OCI-LY1 (cell line): Measurements from ENCODE around the gene TTLL11.

Experiments
- H2AFZ ChIP-seq: fragments of 200-600 bp; sonication (generic), shearing (Covaris generic); 2 replicates; pipeline ENCODE4 v1.6.0; 2014; ENCODE audit warnings: antibody characterized with exemption, mild to moderate bottlenecking, low read length
- H3F3A ChIP-seq: fragments of 200-600 bp; sonication (generic), shearing (Covaris generic); 2 replicates; pipeline ENCODE4 v1.6.0; 2014; ENCODE audit warnings: mild to moderate bottlenecking, antibody characterized with exemption, low read length, moderate library complexity; ENCODE audit not compliant: insufficient read depth
- H3K27ac ChIP-seq: fragments of 200-600 bp; sonication (generic); 2 replicates; pipeline ENCODE4 v1.5.1; 2014; ENCODE audit warnings: low read length, mixed run types, mild to moderate bottlenecking, low read depth; ENCODE audit not compliant: poor library complexity, severe bottlenecking
- H3K27me3 ChIP-seq: fragments of 200-600 bp; sonication (generic); 2 replicates; pipeline ENCODE4 v1.6.0; 2014; ENCODE audit warnings: antibody characterized with exemption, mild to moderate bottlenecking, low read length, moderate library complexity; ENCODE audit not compliant: insufficient read depth
- H3K36me3 ChIP-seq: fragments of 200-600 bp; sonication (generic); 2 replicates; pipeline ENCODE4 v1.6.1; 2014; ENCODE audit warnings: mild to moderate bottlenecking, antibody characterized with exemption, low read length, moderate library complexity, mixed read lengths; ENCODE audit not compliant: insufficient read depth
- H3K4me1 ChIP-seq: fragments of 200-600 bp; sonication (generic); 2 replicates; pipeline ENCODE4 v1.5.1; 2014; ENCODE audit warnings: mild to moderate bottlenecking, low read length, moderate library complexity; ENCODE audit not compliant: insufficient read depth, severe bottlenecking
- H3K4me2 ChIP-seq: fragments of 200-600 bp; sonication (generic), shearing (Covaris generic); 2 replicates; pipeline ENCODE4 v1.6.1; 2014; ENCODE audit warnings: low read length
- H3K4me3 ChIP-seq: fragments of 200-600 bp; sonication (generic); 2 replicates; pipeline ENCODE4 v1.5.1; 2014; ENCODE audit warnings: low read length, low read depth, mild to moderate bottlenecking, mixed read lengths; ENCODE audit not compliant: poor library complexity, severe bottlenecking
- H3K79me2 ChIP-seq: fragments of 200-600 bp; shearing (Covaris generic); 2 replicates; pipeline ENCODE4 v1.6.1; 2016; ENCODE audit warnings: mixed run types, low read length, mixed read lengths; ENCODE audit not compliant: insufficient read depth
- H3K9ac ChIP-seq: fragments of 200-600 bp; sonication (generic), shearing (Covaris generic); 2 replicates; pipeline ENCODE4 v1.6.1; 2014; ENCODE audit warnings: mild to moderate bottlenecking, low read length, mixed read lengths
- H3K9me2 ChIP-seq: fragments of 200-600 bp; sonication (generic), shearing (Covaris generic); 2 replicates; pipeline ENCODE4 v1.6.1; 2014; ENCODE audit warnings: low read depth, mild to moderate bottlenecking, low read length, mixed read lengths
- H3K9me3 ChIP-seq: fragments of 200-600 bp; shearing (Covaris generic); 2 replicates; pipeline ENCODE4 v1.6.1; 2014; ENCODE audit warnings: low read length, mixed read lengths
- H4K20me1 ChIP-seq: fragments of 200-600 bp; sonication (generic), shearing (Covaris generic); 2 replicates; pipeline ENCODE4 v1.6.0; 2016; ENCODE audit warnings: mild to moderate bottlenecking, low read length; ENCODE audit not compliant: insufficient read depth
- EZH2 ChIP-seq: fragments of 200-600 bp; sonication (generic), shearing (Covaris generic); IDR thresholded peaks from 2 replicates; pipeline ENCODE4 v1.8.0; 2017; ENCODE audit warnings: borderline replicate concordance, mixed run types, mild to moderate bottlenecking, antibody characterized with exemption, low read length, moderate library complexity, mixed read lengths
- TF ChIP-seq, protein P1 (sequence below): fragments of 200-600 bp; sonication (generic), shearing (Covaris generic); IDR thresholded peaks from 2 replicates; pipeline ENCODE4 v1.5.1; 2017; ENCODE audit warnings: mild to moderate bottlenecking, antibody characterized with exemption, low read length, moderate library complexity, mixed read lengths

Gene TTLL11

DNA sequence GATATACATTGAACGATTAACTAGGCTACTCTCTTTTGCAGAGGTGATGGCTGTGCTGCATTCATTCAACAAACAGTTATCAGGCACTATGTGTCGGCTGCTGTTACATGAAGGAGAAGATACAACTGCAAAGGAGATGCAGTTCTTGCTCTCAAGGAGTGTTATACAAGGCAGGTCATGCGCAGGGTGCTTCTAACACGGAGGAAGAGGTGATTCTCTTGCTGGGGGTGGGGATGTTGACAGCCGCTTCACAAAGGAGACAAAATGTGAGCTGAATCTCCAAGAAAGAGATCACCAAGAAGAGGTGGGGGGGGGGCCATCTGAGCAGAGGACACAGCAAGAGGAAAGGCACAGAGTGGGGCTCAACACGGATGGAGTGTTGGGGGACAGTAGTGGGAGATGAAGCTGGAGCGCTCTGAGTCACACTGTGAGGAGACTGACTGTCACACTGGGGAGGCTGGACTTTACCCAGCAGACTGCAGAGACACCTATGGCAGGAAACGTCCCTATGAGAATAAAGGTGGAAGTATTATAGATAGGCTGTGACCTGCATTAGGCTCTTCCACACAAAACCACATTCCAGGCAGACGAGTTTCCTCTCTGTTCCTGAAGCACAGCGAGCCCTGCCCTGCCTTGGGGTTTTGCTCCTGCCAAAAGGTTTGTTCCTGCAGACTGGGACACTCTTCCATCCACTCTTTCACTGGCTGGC is 45.6 kb upstream of the TTLL11 start:
- no peak for TF ChIP-seq EZH2
- TF ChIP-seq, protein P1, sequence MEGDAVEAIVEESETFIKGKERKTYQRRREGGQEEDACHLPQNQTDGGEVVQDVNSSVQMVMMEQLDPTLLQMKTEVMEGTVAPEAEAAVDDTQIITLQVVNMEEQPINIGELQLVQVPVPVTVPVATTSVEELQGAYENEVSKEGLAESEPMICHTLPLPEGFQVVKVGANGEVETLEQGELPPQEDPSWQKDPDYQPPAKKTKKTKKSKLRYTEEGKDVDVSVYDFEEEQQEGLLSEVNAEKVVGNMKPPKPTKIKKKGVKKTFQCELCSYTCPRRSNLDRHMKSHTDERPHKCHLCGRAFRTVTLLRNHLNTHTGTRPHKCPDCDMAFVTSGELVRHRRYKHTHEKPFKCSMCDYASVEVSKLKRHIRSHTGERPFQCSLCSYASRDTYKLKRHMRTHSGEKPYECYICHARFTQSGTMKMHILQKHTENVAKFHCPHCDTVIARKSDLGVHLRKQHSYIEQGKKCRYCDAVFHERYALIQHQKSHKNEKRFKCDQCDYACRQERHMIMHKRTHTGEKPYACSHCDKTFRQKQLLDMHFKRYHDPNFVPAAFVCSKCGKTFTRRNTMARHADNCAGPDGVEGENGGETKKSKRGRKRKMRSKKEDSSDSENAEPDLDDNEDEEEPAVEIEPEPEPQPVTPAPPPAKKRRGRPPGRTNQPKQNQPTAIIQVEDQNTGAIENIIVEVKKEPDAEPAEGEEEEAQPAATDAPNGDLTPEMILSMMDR, result no peak
- no peak overlapping the region for H3K4me2 ChIP-seq
- no peaks in the 10 kb centered on the region for H3K9me3 ChIP-seq
- H3K4me1 ChIP-seq, result no peaks in the 10 kb centered on the region
- H3K4me3 ChIP-seq, result no peak overlapping the region
- H3F3A ChIP-seq, result no peaks in the 10 kb centered on the region
- no peaks in the 10 kb centered on the region for H3K9me2 ChIP-seq
- no peak overlapping the region for H2AFZ ChIP-seq
- no peaks in the 10 kb centered on the region for H3K79me2 ChIP-seq
- H3K9ac ChIP-seq, result no peak overlapping the region
- no peak overlapping the region for H3K27ac ChIP-seq
- H3K27me3 ChIP-seq, result no peaks in the 10 kb centered on the region
- no peaks in the 10 kb centered on the region for H4K20me1 ChIP-seq
- peaks cover 16% of the 10 kb centered on the region for H3K36me3 ChIP-seq

DNA sequence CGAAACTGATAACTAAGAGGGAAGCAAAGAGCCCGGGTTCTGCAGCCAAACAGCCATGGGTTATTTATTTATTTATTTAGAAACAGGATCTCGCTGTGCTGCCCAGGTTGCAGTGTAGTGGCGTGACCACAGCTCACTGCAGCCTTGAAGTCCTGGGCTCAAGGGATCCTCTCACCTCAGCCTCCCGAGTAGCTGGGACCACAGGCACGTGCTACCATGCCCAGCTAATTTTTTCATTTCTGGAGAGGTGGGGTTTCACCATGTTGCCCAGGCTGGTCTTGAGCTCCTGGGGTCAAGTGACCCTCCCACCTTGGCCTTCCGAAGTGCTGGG is 42.4 kb upstream of the TTLL11 start:
- Histone ChIP-seq H3K9me2 (no peaks in the 10 kb centered on the region), H3K4me1 (no peaks in the 10 kb centered on the region), H3K79me2 (no peaks in the 10 kb centered on the region), H2AFZ (no peak overlapping the region), H3K9ac (no peak overlapping the region), H3F3A (no peaks in the 10 kb centered on the region), H3K36me3 (no peaks in the 10 kb centered on the region), H3K9me3 (no peaks in the 10 kb centered on the region), H3K27ac (no peak overlapping the region), H3K27me3 (no peaks in the 10 kb centered on the region), H4K20me1 (no peaks in the 10 kb centered on the region), H3K4me3 (no peak overlapping the region), H3K4me2 (no peak overlapping the region)
- TF ChIP-seq EZH2, result no peak
- TF ChIP-seq, protein P1, result no peak

DNA sequence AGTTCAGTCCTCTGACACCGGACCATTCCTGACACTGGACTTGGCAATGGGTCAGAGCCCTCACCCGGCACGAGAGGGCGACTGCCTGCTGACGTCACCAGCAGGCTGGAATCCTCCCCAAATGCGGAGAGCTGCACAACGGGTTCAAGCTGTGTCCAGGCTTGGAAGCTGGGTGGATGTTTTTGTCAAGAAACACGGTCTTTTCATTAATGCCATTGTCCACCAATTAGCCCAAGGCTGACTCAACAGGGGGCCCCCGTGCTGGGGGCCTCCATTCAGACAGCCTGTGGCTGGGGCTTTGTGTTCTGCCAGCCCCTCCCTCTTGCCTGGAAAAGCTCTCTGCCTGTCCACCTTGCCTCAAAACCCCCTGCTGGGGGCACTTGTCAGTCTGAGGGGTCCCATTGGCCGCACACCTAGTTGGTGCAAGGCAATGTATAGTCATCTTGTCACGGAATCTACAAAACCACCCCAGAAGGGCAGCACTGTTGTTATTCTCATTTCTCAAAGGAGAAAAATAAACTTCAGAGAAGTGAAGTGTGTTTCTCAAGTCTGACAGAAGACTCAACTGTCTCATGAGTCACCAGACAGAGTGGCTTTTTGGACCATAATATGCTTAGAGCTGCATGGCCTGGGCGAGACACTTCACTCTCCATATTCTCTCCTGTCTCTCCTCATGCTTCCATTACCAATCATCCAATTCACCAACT is 41.9 kb upstream of the TTLL11 start:
- Histone ChIP-seq H3K27ac (no peak overlapping the region), H3K79me2 (no peaks in the 10 kb centered on the region), H3K9me3 (no peaks in the 10 kb centered on the region), H3K4me3 (no peak overlapping the region), H3K4me1 (no peaks in the 10 kb centered on the region), H3K27me3 (no peaks in the 10 kb centered on the region), H3F3A (no peaks in the 10 kb centered on the region), H3K9me2 (no peaks in the 10 kb centered on the region), H3K9ac (no peak overlapping the region), H3K4me2 (no peak overlapping the region), H4K20me1 (no peaks in the 10 kb centered on the region), H2AFZ (no peak overlapping the region), H3K36me3 (no peaks in the 10 kb centered on the region)
- no peak for TF ChIP-seq EZH2
- TF ChIP-seq, protein P1, result no peak
